SKM-1 treated with dmso at 0.1 percent for 144 hours (cell line): ENCODE measurements around the gene ALDH4A1.

Experiments
- DNase-seq: peaks from one replicate; lab custom pipeline; 2025; ENCODE audit not compliant: unreplicated experiment; lab: John Stamatoyannopoulos, UW

Gene ALDH4A1

GRCh38 chr1:18939398-18940302 lies 37.3 kb upstream of the ALDH4A1 start:
- DNase-seq: no peak

- no peak for DNase-seq
Measured at GRCh38 chr1:18938707-18939070, 36.3 kb upstream of the ALDH4A1 start.

GRCh38 chr1:18938008-18938706 lies 35.8 kb upstream of the ALDH4A1 start:
- no peak for DNase-seq

GRCh38 chr1:18937539-18937938 lies 35.2 kb upstream of the ALDH4A1 start:
- DNase-seq: no peak

- DNase-seq: no peak
Measured at GRCh38 chr1:18936814-18937481, 34.6 kb upstream of the ALDH4A1 start.

GRCh38 chr1:18936471-18936813 lies 34.1 kb upstream of the ALDH4A1 start:
- DNase-seq: no peak

- no peak for DNase-seq
Measured at GRCh38 chr1:18934205-18935000, 32.0 kb upstream of the ALDH4A1 start.

- no peak for DNase-seq
Measured at GRCh38 chr1:18932879-18933278, 30.5 kb upstream of the ALDH4A1 start.

- DNase-seq: no peak
Measured at GRCh38 chr1:18932387-18932786, 30.0 kb upstream of the ALDH4A1 start.

- no peak for DNase-seq
Measured at GRCh38 chr1:18931730-18932129, 29.4 kb upstream of the ALDH4A1 start.

- DNase-seq: no peak
Measured at GRCh38 chr1:18929686-18930085, 27.3 kb upstream of the ALDH4A1 start.

GRCh38 chr1:18928985-18929384 lies 26.6 kb upstream of the ALDH4A1 start:
- no peak for DNase-seq

- DNase-seq: no peak
Measured at GRCh38 chr1:18928406-18928805, 26.1 kb upstream of the ALDH4A1 start.

GRCh38 chr1:18927654-18928272 lies 25.4 kb upstream of the ALDH4A1 start:
- peak; percentile 76 for DNase-seq

- no peak for DNase-seq
Measured at GRCh38 chr1:18927082-18927653, 24.8 kb upstream of the ALDH4A1 start.

GRCh38 chr1:18926315-18927081 lies 24.1 kb upstream of the ALDH4A1 start:
- DNase-seq: peak; percentile 81

- no peak for DNase-seq
Measured at GRCh38 chr1:18925279-18925678, 22.9 kb upstream of the ALDH4A1 start.

- DNase-seq: no peak
Measured at GRCh38 chr1:18924221-18924691, 21.9 kb upstream of the ALDH4A1 start.

GRCh38 chr1:18923756-18924211 lies 21.4 kb upstream of the ALDH4A1 start:
- no peak for DNase-seq
